CD4-positive, alpha-beta T cell treated with Interferon gamma for 1 hour (primary cell): ENCODE measurements around the gene COL9A3.

Experiments used
- DNase-seq: peaks from one replicate; pipeline ENCODE4 v3.0.0-alpha.2; 2020

Gene COL9A3

DNA sequence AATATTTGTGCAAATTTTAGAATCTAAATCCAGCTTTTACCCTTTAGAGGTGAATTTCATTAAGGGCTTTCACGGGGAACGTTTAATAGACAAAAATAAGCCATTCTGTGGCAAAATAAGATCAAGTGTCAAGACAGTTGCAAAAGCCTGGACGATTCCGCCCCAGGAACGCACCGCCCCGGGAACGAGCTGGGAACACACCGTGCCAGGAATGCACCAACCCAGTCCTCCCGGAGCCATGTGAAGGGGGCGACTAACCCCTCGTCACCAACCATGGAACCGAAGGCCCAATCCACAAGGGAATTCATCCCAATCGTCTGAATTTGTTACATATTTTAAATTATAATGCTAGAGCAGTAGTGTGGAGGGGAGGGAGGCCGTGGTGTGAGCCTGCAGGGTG, 65.6 kb downstream of the COL9A3 start:
- no peak for DNase-seq

DNA sequence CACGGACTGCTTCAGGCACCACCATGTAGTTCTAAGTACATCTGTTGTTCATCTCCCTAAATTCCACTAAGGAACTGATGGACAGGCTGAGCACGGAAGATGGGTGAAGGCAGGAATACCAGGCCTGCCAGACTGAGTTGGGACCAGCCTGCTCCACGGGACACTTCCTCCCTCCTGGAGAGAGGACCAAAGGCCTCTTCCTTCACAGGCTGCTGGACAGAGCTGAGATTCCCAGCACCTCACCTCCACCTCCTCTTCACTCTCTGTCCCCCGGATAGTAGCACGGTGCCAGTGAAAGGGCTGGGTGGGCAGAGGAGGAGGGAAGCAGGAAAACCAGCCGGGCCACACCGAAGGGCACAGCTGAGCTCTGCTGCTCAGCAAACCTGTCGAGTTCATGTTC, 67.7 kb downstream of the COL9A3 start:
- no peak for DNase-seq

DNA sequence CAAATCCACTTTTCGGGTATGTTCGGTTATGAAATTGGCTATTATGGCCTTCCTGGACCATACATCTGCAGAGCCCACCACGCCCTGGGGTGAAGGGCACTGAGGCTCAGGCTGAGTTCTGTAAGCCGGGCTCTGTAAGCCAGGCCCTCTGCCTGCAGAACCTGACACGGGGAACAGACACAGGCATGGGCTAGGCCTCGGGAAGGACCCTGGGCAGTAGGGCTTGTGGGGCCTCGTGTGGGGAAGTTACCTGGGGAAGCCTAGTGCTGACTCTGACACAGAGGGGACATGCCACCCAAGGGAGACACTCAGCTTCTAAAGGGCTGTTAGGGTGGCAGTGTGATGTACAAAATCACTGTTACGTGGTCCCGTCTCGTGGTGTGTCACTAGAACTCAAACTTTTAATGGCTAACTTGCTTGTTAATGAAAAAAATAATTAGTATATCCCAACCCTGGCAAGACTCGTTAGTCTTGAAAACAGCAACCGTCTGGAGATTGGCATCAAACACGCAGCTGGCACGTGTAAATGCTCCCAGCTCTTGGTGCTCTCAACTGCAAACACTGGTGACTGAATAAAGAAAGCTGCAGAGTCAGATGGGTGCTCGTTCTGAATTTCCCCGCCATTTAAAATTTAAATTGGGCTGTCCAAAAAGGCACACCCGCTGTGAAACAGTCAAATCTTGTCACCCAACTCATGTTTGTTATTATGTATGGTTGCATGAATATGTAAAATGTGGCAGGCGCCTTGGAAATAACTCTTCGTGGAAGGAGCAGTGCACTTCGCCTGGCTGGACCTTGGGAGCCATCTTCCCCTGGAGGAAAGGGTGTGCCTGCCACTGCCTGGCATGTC, 68.4 kb downstream of the COL9A3 start:
- no peak for DNase-seq

DNA sequence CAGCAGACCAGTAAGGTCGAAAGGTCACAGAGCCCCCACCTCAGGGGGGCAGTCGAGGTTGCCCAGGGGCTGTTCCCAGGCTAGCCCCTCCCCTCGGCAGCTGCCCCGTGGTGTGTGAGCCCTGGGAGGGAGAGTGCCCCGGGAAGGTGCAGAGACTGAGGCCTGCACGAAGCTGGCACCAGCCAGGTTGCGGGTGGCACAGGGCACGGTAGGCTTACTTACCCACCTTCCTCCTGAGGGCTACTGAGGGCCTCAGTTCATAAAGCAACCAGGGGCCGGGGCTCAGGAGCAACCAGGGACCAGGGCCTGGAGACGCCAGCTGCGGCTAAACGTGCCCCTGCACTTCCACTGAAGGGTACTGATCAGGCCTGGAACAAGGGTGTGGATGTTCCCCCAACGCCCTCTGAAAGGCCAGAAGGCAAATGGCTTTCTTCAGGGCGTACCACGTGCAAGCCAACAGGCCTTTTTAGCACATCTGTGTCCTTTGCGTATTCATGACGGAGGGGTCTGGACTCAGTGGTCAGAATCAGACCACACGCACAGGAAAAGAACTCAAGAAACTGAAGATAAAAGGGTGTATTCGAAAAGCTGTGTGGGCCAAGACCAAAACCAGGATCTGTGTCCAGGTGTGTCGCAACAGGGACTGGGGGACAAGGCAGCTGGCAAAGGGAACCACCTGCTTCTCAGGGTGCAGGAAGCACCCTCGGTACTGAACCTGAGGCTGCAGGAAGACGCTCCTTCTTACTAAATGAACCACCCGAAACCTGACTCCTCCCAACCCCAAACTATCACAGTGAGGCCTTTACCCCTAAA, 69.3 kb downstream of the COL9A3 start:
- no peak for DNase-seq

DNA sequence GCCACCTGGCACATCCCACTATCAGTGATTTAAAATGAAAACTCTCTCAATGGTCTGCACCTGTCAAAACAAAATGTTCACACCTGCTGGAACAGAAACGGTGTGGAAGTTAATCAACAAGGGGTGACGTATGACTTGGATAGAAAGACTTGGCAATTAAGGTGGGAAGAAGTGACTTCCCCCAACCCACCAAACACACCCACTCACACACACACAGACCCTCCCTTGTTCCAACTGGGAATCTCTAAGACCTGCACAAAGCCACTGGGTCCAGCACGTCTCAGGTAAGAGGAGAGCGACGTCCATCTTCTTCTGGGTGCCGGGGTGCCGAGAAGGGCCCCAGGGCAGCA, 69.8 kb downstream of the COL9A3 start:
- DNase-seq, result no peak

DNA sequence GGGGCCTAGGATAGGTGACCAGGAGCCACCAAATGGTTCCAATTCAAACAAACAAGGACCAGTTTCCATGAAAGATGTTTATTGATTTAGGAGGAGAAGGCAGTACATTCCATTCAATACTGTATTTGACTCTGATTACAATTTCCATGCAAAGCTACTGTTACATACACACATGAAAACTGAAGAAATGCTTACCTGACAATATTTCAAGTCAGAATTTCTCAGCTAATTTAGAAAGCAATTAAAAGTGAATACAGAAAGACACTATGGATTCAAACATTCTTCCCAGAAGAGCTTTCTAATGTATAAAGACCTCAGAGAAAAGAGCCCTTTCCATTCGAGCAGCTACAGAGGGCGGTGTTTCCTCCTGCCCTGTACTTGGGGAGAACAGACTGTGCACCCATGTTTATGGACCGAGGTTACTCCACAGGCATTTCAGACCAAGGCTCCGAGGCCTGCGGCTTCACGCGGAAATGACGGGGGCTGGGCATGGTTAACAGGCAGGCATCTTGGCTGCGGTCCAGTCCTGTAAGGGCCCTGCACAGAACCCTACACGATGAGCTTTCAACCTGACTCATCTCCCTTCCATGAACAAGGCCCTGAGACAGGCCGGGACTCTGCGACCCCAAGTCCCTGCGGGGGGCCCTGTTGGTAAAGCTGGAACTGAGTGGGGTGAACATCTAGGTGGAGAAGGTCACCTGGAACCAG, 70.5 kb downstream of the COL9A3 start:
- peak; percentile 34 for DNase-seq

DNA sequence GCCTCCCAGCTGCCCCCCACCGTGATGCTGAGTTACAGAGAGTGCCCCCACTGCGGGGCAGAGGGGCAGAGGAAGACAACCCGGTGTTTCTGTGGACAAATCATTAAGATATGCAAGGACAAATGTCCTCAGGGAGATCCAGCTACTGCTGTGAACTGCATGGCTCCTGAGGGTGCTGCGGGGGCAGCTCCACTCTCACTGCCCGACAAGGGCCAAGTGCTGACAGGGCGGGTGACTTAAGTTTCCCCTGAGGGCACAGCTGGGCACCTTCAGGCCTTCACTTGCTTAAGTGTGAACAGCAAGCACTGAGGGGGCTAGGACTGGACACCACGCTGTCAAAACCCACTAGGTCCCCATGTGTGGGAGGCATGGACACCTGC, 71.0 kb downstream of the COL9A3 start:
- DNase-seq, result no peak

DNA sequence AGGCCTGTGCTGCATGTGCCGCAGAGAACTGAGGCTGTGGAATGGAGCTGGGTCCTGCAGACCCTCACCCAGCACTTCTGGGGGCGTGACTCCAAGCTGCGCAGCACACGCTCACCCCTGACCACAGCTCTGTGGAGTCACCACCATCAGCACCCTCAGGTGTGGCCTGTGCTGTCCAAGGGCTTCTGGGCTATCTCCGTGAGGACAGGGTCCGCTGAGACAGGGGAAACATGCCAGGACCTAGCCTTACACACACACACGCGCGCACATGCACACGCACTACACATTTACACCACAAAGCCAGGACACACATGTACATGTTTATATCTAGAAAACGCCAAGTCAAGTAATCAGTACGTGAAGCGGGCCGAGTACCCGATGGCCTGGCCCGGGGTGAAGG, 71.6 kb downstream of the COL9A3 start:
- no peak for DNase-seq

DNA sequence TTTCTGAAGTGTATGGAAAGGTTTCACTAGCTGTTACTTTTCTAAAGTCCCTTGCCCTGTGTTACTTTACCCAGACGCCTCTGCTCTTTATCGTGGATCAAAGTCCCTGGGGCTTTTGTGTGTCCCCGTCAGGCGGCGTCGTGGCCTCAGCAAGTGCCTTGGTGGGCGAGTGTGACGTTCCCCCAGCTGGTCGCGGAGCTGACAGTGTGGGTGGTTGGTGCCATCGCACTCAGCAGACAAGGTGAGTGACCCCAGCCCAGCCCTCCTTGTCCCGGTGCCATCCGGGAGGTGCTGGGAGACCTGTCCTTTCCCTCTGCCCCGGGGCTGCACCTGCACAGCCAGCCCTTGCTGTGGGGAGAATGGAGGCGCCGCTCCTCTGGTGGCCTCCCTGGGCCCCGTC, 72.1 kb downstream of the COL9A3 start:
- DNase-seq, result no peak

DNA sequence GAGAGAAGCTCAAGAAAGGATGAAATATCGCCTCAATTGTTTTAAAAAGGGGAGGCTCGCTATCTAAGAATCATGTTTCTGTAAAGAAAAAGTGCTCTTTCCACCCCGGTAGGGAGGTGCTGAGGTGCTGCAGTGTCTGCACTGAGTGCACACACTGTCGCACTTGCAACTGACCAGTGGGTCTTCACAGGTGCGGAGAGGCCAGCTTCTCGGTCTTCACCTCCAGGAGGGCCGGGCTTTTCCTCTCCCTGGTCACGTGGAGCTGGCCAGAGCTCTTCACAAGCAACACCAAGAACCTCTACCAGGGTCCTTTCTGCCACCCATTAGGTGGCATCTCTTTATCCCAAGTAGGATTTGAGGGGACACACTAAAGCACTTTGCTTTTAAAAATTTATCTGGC, 72.6 kb downstream of the COL9A3 start:
- no peak for DNase-seq

DNA sequence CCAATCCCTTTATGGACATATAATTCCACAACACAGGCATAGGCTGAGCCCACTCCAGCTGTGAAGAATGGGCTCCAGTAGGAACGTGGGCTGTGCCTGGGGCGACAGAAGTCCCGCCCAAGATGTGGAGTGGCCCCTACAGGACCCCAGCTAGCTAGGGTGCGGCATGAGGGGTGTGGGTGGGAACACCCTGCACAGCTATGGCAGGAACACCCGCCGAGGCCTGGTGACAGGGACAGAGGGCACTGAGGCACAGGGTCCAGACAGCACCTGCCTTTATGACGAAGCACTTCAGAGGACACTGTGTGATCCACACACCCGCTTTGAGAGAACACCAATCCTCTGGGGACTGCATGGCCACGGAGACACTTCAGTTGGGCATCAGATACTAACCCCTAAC, 73.0 kb downstream of the COL9A3 start:
- DNase-seq, result no peak

DNA sequence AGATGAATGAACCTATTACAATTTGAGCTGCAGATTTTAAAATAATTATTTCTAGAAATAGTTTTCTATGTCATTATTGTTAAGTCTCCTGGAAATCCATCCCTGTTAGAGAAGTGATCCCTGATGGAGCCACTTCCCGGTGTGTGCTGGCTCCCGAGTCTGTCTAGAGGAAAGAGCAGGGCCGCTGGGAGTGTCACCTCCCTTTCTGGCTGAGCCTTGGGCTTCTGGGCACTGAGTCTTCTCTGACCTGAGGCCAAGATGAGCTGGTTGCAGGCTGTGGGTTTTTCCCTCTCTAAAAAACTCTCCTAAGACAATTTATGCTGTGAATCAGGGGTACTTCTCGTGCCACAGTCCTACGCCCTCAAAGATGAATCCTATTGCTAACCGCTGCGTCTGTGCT, 73.6 kb downstream of the COL9A3 start:
- DNase-seq, result no peak
